KBM-7 (cell line): ENCODE results near the gene RNASEL.

ENCODE experiments used
- DNase-seq: peaks from one replicate; pipeline ENCODE4 v3.0.0-alpha.2; 2015
- in situ Hi-C: fragments of 300-500 bp; cut with MboI; formaldehyde crosslinking; loops from 2 replicates; pipeline ENCODE4 v1.14.3; 2020; ENCODE audit warnings: low sequenced_read_pairs, low pct_unique_long_range_greater_than_20kb, mixed read lengths

Gene RNASEL

DNA sequence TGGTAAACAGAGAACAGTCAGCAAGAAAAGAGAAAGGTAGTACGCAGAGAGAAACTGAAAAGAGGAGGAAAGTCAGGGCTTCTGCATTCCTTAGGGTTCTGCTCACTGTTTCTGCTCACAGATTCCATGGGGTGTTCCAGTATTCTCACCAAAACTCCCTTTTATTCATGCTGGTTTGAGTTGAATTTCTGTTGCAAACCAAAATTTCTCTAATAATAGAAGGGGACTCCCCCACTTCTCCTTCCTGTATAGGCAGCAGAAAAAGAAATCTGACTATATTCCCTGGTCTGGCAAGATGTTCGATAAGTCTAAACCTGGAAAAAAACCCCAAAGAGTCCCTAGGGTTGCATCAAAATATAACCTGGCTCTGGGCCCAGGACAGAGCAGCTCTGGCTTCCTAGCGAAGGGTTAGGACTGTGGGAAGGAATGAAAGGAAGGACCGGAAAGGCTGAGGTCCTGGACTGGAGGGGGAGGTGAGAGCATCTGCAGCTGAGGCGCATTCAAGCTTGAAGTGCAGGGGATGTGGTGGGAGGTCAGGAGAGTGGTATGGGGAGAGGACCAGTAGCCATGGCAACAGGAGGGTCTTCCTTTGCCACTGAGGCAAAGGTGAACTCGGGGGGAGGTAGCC, 34.0 kb upstream of the RNASEL start:
- in situ Hi-C loops, result no loop called here

GRCh38 chr1:182621906-182622305, 32.9 kb upstream of the RNASEL start:
- in situ Hi-C loops, result no loop called here
- no peak for DNase-seq

More for the DNA sequence above, 34.0 kb upstream of the RNASEL start:
- no peak for DNase-seq

GRCh38 chr1:182620924-182621585, 32.0 kb upstream of the RNASEL start:
- DNase-seq, result no peak
- in situ Hi-C loops, result no loop called here

- DNase-seq, result no peak
- in situ Hi-C loops, result no loop called here
These were observed 28.8 kb upstream of the RNASEL start for GRCh38 chr1:182617734-182618351.

- DNase-seq, result no peak
- in situ Hi-C loops, result no loop called here
These were observed 28.0 kb upstream of the RNASEL start for GRCh38 chr1:182617014-182617429.

GRCh38 chr1:182616130-182617013, 27.3 kb upstream of the RNASEL start:
- in situ Hi-C loops, result no loop called here
- peak; percentile 94 for DNase-seq

DNA sequence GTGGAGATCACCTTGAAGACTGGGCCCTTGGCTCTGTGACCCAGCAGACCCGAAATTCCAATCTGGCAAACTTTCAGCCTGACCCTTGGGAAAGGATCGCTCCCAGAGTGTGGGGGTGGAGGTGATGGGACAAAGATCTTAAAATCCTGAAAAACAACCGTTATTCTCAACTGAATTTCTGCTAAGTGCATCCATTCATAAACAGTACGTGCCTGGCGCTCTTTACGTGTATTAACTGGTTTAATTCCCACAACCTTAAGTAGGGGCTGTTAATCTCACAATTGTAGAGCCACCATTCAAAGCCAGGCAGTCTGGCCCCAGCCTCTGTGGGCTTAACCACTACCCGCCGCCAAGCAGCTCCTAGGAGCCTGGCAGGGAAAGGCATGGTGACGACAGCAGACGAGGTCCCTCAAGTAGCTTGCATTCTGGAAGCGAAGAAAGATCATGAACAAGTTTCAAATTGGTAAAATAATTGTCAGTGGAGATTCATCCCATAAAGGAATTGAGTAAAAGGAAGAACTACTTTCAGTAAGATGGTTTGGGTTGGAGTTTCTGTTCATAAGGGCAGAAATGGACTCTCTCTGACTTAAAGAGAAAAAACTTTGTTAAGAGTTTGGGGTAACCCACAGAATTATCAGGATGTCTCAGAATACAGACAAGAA, 26.5 kb upstream of the RNASEL start:
- in situ Hi-C loops, result no loop called here
- DNase-seq, result no peak

DNA sequence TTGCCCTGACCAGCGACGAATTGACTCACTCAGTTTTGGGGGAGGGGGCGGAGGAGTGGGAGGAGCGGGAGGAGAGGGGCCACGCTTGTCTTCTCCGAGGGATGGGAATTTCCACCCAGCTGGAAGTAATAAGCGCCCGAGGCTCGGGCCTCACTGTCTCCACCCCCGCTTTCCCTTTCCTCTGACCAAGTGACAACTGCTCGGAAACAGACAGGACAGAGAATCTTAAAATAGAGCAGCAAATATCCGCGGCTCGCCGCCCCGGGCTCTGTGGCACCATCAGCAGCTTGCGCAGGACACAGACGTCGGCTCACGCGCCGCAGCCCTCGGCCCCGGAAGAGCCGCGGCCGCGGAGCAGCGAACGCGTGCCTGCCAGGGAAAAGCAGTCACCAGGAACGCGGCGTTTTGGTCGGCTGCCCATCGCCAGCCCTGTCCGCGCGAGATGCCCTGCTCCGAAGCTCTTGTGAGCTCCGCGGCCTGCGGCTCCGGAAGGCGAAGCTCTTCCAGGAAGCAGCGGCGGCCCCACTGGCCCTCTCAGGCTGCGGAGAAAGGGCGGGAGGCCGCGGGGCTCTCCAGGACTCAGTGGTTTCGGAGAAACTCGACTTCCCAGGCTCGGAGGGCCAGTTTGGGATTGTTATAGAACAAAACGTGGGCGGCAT, 25.9 kb upstream of the RNASEL start:
- peak; percentile 85 for DNase-seq

DNA sequence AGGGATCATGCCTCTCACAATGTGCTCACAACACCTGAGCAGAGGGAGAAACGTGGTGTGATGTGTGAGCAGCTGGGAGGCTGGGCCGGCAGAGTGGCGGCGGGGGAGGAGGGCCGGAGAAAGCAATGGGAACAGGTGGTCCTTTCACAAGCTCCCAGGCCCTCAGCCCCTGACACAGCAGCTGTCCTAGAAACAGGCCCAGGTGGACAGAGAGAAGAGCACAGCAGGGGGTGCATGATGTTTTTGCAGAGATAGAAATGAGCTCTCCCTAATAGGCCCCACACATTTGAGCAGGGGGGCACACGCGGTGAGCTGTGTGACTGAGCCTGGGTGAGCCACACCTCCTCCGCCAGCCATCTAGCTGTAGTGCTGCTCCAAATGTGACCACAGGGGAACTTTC, 22.7 kb upstream of the RNASEL start:
- in situ Hi-C loops, result no loop called here
- no peak for DNase-seq

More for the DNA sequence above, 25.9 kb upstream of the RNASEL start:
- in situ Hi-C loops, result no loop called here

DNA sequence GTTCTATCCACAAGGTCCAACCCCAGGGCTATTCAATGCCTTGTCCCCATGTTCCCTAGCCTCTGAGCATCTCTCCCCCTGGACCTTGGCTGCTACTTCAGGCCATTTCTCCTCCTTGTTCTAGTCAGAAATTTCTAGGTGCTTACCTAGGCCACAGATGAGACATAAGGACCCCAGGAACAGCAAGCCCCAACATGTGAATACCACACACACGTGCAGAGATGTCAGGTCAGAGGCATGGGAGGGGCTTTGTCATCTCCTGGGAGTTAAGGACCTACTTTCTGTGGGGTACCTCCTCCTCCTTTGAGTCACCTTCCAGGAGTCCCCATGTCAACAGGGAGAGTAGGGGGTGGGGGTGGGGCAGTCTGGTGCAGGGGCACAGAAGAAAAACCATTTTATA, 22.3 kb upstream of the RNASEL start:
- in situ Hi-C loops, result no loop called here

GRCh38 chr1:182610606-182611194, 21.6 kb upstream of the RNASEL start:
- no peak for DNase-seq
- in situ Hi-C loops, result no loop called here

More for the DNA sequence above, 22.3 kb upstream of the RNASEL start:
- no peak for DNase-seq

- in situ Hi-C loops, result loop anchor here (10.0 kb wide), 1 partner anchor 176 kb away; the partner anchor contains the start of gene NPL
These were observed 20.0 kb upstream of the RNASEL start for GRCh38 chr1:182608845-182609610.

GRCh38 chr1:182608236-182608635, 19.2 kb upstream of the RNASEL start:
- DNase-seq, result no peak
- in situ Hi-C loops, result loop anchor here (10.0 kb wide), 1 partner anchor 177 kb away; the partner anchor contains the start of gene NPL

More at GRCh38 chr1:182608845-182609610, 20.0 kb upstream of the RNASEL start:
- DNase-seq, result no peak

- no peak for DNase-seq
These were observed 18.5 kb upstream of the RNASEL start for GRCh38 chr1:182607566-182607965.

GRCh38 chr1:182604175-182605164, 15.4 kb upstream of the RNASEL start, which contains the start of gene RGS16:
RGS16 (minus strand) TSS chr1:182604389; CDS start chr1:182604259, 130 bp downstream.
- in situ Hi-C loops, result loop anchor here (10.0 kb wide), 1 partner anchor 180 kb away; the partner anchor contains the start of gene NPL
- peak; percentile 88 for DNase-seq

More at GRCh38 chr1:182607566-182607965, 18.5 kb upstream of the RNASEL start:
- in situ Hi-C loops, result loop anchor here (10.0 kb wide), 1 partner anchor 177 kb away; the partner anchor contains the start of gene NPL
